ENCODE data around the gene AK9.
A peak's percentile ranks its signal among the peaks of the same experiment; 100 is the strongest.
"Not testable (repeated sequence)": the region's sequence is repeated elsewhere in the genome, so short reads cannot be mapped to it uniquely, and the experiment has no call there.

Gene AK9

DNA sequence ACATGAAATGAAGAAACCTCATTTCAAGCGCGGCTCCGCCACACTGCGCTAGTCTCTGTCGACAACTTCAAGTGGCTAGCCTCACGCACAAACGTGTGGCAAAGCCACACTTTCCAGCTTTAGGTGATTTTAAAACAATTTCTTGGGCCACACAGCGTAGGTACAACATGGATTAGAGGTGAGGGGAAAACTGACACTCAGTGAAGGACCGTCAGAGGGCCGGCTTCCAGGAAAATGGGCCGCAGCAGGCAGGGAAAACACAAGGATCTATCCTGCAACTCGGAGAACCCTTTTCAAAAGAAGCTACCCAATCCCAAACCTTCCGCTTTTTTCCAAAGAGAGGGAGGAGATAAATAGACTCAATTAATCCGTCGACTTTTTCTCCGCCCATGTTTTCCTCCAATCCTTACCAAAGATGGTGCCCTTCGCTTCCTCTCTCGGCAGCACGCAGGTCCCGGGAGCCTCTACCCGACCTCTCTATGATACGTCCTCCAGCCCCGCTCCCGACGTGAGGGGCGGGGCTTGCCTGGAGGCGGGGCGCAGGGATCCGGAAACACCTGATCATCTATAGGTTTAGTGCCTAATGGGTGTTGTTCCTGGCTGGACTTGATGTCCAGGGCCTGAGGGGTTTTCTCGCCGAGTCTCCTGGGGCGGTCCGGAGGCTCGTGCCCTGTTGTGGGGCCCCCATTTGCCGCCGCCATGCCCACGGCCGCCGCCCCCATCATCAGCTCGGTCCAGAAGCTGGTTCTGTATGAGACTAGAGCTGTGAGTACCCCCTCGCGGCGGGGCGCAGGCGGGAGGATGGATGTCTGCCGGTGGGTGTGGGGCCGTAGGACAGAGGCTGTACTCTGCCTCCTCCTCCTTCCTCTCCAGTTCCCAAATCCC is at the start of gene AK9, which contains the start of gene FIG4:
Gene AK9, minus strand, starts transcription at position 466 of the 885 bp plus-strand sequence. CDS start 15,457 bp downstream, outside the sequence.
Gene FIG4, plus strand, starts transcription at position 560 of the 885 bp plus-strand sequence. Its CDS starts 140 bp downstream, at position 700.
- peak; percentile 80 for DNase-seq (ENCODE audit: low read depth)

DNA sequence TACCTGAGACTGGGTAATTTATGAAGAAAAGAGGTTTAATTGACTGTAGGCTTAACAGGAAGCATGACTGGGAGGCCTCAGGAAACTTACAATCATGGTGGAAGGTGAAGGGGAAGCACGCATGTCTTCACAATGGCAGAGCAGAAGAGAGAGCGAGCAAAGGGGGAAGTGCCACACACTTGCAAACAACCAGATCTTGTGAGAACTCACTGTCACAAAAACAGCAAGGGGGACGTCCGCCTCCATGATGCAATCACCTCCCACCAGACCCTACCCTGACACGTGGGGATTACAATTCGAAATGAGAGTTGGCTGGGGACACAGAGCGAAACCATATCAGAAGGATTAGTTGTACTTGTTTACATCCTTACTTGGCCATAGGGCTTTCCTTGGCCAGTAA is 49.8 kb upstream of the AK9 start:
- DNase-seq (ENCODE audit: low read depth): no peak

DNA sequence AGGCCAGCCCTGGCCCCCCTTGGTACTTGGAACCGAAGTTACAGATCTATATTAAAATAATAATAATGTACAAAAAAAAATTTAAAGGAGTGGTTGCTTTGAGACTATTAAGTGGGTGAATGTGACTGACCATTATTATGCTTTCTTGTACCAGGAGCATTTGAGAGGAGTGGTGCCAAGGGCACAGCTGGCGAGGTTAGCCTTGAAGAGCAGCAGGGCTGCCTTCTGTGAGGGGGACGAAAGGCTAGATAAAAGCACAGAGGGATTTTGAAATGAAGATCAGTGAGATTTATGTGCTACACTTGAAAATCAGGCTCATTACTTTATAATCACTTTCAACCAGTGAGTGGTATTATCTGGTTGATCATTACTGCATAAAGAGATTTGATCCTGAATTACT is 48.7 kb upstream of the AK9 start:
- no peak for DNase-seq (ENCODE audit: low read depth)

DNA sequence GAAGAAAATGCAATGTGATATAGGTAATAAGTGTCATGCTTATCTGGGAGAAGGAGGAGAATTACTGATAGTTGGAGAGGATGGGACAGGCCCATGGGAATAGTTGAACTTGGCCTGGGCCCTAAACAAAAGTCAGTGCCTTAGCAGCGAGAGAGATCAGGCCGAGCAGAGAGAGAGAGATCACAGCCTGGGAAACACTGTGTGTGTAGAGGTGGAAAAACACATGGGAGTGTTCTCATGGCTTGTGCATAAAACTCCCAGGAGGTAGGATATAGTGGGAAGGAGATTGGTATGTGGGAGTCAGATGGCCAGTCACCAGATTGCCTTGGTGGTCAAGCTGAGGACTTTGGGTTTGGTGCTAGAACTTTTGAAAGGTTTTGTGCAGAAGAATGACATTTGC is 47.7 kb upstream of the AK9 start:
- DNase-seq (ENCODE audit: low read depth): no peak

DNA sequence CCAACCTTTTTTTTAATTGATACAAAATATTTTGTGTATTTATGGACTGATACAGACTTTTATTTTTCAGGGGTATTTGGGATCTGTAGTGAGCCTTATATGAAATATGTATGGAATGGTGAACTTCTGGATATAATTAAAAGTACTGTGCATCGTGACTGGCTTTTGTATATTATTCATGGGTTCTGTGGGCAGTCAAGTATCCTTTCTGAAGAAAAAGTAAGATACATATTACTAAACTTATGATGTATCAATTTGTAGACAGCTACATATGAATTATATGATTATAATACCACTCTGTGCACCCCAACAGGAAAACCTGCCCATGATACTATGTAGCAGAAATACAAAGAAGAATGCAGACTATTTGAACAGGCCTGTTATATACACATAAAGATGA is 47.3 kb upstream of the AK9 start:
- no peak for DNase-seq (ENCODE audit: low read depth)

DNA sequence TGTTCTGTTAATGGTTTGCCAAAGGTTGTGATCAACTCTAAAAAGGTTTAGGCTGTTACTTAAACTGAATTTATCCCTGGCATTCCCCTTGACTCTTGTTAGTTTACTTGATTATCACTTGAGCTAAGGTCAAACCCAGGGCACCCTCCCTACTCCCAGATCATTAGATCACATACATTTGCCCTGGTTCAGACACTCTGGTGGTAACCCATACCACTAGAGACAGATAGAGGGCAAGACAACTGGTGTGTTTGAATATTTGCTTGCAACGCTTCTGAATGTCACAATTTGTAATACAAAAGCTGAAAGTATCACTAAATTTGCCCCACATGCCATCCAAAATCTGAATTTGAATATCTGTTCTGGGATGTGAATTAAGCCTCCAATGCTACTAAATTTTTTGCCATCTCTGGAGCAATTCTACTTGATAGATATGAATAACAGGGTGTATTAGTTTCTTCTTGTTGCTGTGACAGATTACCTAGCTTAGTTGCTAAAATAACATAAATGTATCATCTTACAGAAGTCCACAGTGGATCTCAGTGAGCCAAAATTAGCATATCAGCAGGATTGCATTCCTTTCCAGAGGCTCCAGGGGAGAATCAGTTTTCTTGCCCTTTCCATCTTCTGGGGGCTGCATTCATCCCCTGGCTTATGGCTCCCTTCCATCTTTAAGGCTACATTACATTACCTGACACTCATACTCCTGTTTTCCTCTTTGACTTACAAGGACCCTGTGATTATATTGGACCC is 45.4 kb upstream of the AK9 start:
- DNase-seq (ENCODE audit: low read depth): no peak

DNA sequence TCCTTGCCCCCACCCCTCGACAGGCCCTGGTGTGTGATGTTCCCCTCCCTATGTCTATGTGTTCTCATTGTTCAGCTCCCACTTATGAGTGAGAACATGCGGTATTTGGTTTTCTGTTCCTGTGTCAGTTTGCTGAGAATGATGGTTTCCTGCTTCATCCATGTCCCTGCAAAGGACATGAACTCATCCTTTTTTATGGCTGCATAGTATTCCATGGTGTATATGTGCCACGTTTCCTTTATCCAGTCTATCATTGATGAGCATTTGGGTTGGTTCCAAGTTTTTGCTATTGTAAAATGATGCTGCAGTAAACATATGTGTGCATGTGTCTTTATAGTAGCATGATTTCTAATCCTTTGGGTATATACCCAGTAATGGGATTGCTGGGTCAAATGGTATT is 34.2 kb upstream of the AK9 start:
- not testable (repeated sequence) for DNase-seq (ENCODE audit: low read depth)

DNA sequence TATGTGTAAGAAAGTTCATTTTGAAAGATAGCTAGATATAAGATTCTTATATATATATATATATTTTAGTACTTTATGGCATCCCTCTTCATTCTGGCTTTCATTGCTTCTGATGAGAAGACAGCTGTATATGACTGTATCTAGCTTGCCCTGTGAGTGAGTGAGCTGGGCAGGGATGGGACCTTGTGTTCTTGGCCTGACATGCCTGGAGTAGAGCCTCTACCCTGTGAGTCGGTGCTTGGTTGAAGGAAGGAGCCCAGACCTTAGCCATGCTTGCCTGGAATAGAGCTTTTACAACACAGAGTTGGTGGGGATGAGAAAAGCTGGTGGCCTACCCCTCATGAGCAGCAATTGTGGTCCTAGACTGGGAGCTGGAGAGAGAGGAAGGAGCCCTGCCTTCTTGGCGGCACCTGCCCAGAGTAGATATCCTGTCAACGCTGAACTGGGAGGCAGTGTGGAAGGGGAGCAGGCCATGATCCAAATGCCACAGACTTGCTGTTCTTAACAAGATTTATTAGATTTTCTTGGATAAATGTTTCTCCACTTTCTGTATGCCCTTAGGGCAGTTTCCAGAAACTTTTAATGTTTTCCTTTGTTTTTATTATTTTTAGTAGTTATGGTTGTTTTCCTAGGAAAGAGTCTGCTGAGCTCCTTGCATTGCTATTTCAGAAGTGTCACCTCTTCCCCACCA is 31.7 kb upstream of the AK9 start:
- no peak for DNase-seq (ENCODE audit: low read depth)

DNA sequence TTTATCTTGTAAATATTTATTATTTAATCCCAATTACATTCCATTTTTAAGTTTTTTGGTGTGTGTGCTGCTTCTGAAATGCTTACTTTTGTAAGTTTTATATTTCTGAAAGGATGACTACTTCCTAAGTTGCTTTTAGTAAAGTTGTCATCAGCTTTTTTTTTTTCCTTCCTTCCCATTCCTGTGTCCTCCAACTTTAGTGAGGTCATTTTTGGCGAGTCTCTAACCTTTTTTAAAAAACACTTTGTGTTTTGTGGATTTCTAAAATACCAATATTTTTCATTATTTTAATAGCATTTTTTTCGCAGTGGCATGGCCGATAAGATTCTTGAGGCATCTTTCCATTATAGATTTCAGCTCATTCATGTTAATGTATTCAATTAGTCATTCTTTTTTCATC is 31.0 kb upstream of the AK9 start:
- DNase-seq (ENCODE audit: low read depth): no peak

DNA sequence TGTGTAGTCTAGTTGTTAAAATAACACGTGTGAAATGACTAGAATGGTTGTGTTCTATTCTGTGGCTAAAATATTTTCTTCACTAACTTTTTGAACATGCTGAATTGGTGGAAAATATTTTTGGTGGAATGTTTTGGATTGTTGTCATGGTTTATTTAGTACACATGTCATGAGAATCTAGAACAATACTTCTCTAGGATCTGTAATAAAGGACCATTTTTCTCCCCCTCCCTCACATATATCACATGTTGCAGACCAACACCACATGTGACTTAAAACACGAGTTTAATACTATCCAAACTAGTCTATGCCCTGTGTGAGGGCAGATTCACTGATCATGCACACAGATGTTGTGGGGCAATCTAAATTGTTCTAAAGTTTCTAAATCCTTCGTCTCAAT is 29.3 kb upstream of the AK9 start:
- no peak for DNase-seq (ENCODE audit: low read depth)

DNA sequence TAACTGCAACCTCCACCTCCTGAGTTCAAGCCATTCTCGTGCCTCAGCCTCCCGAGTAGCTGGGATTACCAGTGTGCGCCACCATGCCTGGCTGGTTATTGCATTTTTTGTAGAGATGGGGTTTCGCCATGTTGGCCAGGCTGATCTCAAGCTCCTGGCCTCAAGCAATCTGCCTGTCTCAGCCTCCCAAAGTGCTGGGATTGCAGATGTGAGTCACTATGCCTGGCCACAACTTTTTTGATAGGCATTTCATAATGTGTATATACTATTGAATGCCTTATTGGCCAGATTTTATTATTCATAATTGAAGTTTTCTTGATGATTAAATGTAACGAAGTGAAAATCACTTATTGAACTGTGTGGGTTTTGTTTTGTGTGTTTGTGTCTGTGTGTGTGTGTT is 28.0 kb upstream of the AK9 start:
- DNase-seq (ENCODE audit: low read depth): no peak

DNA sequence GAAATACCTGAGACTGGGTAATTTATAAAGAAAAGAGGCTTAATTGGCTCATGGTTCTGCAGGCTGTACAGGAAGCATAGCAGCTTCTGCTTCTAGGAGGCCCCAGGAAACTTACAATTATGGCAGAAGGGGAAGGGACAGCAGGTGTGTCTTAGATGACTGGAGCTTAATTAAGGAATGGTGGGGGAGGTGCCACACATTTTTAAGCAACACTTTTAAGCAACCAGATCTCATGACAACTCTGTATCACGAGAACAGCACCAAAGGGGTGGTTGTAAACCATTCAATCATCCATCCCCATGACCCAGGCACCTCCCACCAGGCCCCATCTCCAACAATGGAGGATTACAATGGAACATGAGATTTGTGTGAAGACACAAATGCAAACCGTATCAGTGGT is 27.0 kb upstream of the AK9 start:
- DNase-seq (ENCODE audit: low read depth): no peak

DNA sequence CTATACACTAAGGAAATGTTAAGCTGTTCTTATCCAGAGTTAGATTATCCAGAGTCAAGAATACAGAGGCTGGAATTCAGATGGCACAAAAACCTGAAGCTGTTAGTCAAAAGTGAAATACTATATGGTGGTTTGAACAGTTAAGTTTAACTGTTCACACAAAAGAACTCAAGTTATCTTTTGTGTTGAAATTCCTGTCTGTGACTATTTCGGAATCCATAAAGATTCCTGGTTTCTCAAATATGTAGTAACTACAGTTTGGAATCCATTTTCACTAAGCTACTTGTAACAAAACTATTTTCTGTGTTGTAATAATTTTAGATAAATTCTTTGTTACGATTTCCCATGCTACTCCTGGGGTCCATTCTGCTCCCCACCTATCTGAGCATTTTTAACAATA is 24.6 kb upstream of the AK9 start:
- DNase-seq (ENCODE audit: low read depth): no peak

DNA sequence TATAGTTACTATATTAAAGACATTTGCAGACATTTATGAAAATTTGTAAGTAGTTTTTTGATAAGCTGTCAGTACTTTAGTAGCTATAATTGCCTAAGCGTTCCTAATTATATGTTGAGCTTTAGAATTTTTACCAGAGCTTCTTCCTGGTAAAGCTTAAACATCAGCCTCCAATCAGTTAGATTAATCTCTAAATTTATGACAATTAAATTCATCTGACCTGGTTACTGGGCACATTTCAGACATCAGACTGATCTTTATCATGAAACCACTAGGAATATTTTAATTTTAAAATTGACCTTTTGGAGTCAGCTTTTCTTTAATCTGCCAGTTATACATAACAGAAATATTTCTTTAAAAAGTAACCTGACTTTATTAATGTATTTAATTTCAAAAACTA is 23.6 kb upstream of the AK9 start:
- no peak for DNase-seq (ENCODE audit: low read depth)

DNA sequence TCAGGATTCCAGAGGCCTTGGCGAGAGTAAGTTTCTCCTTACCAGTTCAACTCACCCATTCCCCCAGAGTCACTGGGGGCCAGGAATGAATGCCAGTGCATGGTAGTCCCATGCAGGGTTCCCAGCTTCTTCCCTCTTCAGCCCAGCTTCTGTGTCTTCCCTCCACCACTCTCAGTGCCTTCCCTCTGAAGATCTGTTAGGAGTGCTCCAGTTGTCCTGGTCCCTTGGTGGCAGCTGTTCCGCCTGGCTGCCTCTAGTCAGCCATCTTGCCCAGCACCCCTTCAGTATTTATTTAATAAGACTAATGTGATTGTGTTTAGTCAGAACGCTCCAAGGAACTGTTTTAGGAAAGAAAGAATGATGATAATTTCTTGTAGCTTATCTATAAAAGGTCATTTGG is 23.2 kb upstream of the AK9 start:
- no peak for DNase-seq (ENCODE audit: low read depth)

DNA sequence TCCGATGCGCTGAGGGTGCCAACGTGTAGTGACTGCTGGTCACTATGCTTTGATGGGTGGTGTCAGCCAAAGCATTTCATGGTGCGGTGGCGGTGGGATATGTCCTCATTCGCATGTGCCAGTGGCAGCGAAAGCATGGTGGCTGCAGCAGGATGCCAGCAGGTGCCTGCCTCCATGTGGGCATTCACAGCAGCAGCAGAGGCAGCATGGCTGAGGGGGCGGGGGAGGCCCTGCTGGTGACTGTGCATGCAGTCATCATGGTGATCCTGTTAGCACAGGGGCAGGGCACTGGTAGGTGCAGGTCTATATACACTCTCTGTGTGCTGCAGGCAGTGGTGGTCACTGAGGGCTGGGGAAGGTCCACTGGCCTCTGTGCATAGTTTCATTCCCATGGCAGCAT is 22.1 kb upstream of the AK9 start:
- no peak for DNase-seq (ENCODE audit: low read depth)

DNA sequence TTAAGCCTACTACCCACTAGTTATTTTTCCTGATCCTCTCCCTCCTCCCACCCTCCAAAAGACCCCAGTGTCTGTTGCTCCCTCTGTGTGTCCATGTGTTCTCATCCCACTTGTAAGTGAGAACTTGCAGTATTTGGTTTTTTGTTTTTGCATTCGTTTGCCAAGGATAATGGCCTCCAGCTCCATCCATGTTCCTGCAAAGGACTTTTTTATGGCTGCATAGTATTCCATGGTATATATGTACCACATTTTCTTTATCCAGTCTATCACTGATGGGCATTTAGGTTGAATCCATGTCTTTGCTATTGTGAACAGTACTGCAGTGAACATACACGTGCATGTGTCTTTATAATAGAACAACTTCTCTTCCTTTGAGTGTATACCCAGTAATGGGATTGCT is 17.1 kb upstream of the AK9 start:
- not testable (repeated sequence) for DNase-seq (ENCODE audit: low read depth)

DNA sequence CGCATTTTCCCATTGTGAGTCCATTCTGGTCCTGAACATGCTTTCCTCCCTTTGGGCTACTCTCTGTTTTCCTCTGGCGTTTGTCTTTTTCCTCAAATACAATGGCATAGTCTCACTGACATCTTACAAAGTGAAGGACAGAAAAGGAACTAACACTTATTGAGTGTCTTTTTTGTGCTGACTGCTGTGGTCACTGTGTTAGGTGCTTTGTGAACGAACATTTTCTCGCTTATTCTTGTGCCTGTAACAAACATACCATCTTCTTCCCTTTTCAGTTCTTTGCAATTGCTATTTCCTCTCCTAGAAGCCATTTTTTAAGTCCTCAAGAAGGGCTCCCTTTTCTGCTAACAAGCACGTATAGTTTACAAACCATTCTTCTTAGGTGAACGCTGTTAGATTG is 15.5 kb upstream of the AK9 start:
- no peak for DNase-seq (ENCODE audit: low read depth)

DNA sequence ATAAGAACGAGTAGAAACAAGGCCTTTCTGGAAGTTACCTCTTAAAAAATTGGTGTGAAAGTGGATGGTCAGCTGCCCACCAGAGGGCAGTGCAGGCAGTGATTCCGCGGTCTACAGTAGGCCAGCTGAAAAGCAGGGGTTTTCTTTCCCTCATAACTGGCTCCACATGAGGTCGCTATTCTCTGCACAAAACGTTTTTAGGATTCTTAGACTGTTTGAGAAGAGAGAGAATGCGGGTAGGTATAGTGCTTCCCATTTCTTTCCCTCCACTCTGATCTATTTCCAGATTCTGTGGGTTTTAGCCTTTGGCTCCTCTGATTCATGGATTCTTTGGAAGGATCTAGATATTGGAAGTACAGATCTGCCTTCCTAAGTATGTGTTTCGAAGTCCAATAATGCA is 14.3 kb upstream of the AK9 start:
- DNase-seq (ENCODE audit: low read depth): peak; percentile 58

DNA sequence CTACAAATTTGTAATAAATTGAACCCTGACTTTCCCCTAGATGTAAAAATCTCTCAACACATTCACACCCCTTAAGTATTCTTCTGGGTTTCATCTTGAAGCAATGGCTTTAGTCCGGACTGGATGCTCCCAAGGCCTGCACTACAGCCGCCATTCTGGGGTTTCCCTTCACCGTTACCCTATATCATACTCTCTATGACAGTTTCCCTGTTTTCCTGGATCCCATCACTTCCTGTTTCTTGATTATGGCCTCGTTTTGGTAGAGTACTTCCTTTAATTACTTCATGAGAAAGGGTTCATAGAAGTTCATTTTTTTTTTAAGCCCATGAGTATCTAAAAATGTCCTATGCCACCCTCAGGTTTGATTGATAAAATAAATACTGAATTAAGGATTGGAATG is 11.8 kb upstream of the AK9 start:
- no peak for DNase-seq (ENCODE audit: low read depth)

DNA sequence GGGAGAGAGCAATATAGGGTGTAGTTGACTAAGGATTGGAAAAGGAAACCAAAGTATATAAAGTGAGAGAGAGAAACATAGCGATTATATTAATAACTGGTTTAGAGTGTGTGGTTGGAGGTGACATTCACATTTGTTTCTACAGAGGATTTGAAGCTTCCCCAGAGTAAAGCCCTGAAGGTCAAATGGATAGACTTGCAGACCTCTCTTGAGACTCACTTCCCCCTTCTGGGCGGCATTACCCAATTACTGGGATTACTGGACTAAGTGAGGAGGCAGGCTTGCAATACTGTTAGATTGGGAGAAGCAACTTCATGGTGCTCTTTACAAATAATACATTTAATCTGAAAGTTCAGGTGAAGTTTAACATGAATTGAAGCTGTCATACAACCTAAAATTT is 10.8 kb upstream of the AK9 start:
- no peak for DNase-seq (ENCODE audit: low read depth)

DNA sequence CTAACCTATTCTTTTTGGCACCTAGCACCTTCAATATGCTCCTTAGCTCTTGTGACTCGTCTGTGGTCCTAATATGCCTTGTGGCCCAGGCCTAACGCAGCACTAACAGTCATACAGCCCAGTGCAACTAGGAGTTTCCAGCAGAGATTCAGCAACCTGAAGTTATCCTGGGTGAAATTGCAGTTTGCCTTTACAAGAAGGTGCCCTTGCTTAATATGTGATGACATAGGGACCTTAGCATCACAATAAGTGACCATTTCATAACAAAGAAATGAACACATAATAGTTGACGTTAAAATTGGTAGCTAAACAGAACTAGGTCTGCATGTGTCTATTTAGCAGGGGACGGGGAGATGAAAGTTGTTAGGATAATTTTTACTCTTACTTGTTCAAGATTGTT is 10.2 kb upstream of the AK9 start:
- no peak for DNase-seq (ENCODE audit: low read depth)

DNA sequence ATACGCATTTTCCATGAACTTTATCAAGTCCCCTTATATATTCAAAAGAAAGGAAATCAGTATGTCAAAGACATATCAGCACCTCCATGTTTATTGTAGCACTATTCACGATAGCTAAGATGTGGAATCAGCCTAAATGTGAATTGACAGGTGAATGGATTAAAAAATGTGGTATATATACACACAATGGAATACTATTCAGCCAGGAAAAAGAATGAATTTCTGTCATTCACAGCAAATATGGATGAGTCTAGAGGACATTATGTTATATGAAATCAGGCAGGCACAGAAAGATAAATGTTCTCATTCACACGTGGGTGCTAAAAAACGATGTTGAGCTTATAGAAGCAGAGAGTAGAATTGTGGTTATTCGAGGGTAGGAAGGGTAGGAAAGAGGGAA is 5.4 kb upstream of the AK9 start:
- no peak for DNase-seq (ENCODE audit: low read depth)
